Esophagus (tissue), 2 donors: ENCODE data around the gene HBQ1. TPM values are rescaled to one million over a fixed set of nuclear protein-coding genes. Genes with fewer than 3 reads are reported as not detected.
"Not testable (repeated sequence)": the region's sequence is repeated elsewhere in the genome, so short reads cannot be mapped to it uniquely, and the experiment has no call there.

ENCODE experiments used
- H3K27ac ChIP-seq, 2 donors: one replicate each; pipeline ENCODE4 v1.5.1; 2013; ENCODE audit warnings: low read depth in 2 of 2, mild to moderate bottlenecking in 2 of 2, inconsistent platforms in 1 of 2, low read length in 1 of 2, moderate library complexity in 1 of 2
- H3K27me3 ChIP-seq, 2 donors: one replicate each; pipeline ENCODE4 v1.6.1; 2013; ENCODE audit warnings: low read length in 2 of 2, control low read depth in 1 of 2, mild to moderate bottlenecking in 1 of 2; ENCODE audit not compliant: insufficient read depth in 2 of 2, control insufficient read depth in 1 of 2
- H3K36me3 ChIP-seq, 2 donors: one replicate each; pipeline ENCODE4 v1.6.1; 2013; ENCODE audit warnings: low read length in 1 of 2; ENCODE audit not compliant: control insufficient read depth in 2 of 2, insufficient read depth in 2 of 2
- H3K4me1 ChIP-seq, 2 donors: one replicate each; pipeline ENCODE4 v1.6.1; 2013; ENCODE audit warnings: low read length in 1 of 2; ENCODE audit not compliant: control insufficient read depth in 2 of 2, insufficient read depth in 2 of 2
- H3K4me3 ChIP-seq, 2 donors: one replicate each; pipeline ENCODE4 v1.5.1; 2013; ENCODE audit warnings: low read length in 2 of 2, mild to moderate bottlenecking in 2 of 2, low read depth in 1 of 2, moderate library complexity in 1 of 2
- H3K9me3 ChIP-seq, 2 donors: one replicate each; pipeline ENCODE4 v1.6.1; 2013; ENCODE audit warnings: mild to moderate bottlenecking in 2 of 2, low read depth in 1 of 2, low read length in 1 of 2, moderate library complexity in 1 of 2; ENCODE audit not compliant: control insufficient read depth in 2 of 2, insufficient read depth in 1 of 2
- WGBS, 2 donors: extraction: QIAGEN DNeasy Blood & Tissue Kit; methylation state at CpG; one replicate each; pipeline ENCODE4 v1.1.7; 2013; 5-methylcytosine and 5-hydroxymethylcytosine counted together
- polyA plus RNA-seq, 2 donors: library from polyadenylated mRNA; stranded (reverse); fragments of 200-250 nt; gene quantifications; one replicate each; pipeline ENCODE4 v1.2.3, GENCODE V29; 2013
- donor health status: healthy with polysubstance abuse.
- donor health status: Bipolar disorder and iron deficiency.

The HBQ1 gene
- polyA plus RNA-seq, 2 donors: not detected

GRCh38 chr16:144797-145252, 35.4 kb upstream of the HBQ1 start:
- no peaks in the 10 kb centered on the region for H3K9me3 ChIP-seq

GRCh38 chr16:146646-147045, 33.6 kb upstream of the HBQ1 start:
- H3K27me3 ChIP-seq: peaks cover 0 to 2% of the 10 kb centered on the region in 2 donors
- H3K27ac ChIP-seq: no peak overlapping the region
- H3K9me3 ChIP-seq: no peaks in the 10 kb centered on the region
- H3K36me3 ChIP-seq: no peaks in the 10 kb centered on the region
- H3K4me3 ChIP-seq: no peak overlapping the region
- peaks cover 0 to 2% of the 10 kb centered on the region in 2 donors for H3K4me1 ChIP-seq
- WGBS, 2 donors: 86 to 91% methylated on average over 2 of the region's 2 CpGs

More at GRCh38 chr16:144797-145252, 35.4 kb upstream of the HBQ1 start:
- peaks cover 0 to 2% of the 10 kb centered on the region in 2 donors for H3K27me3 ChIP-seq
- no peak overlapping the region for H3K27ac ChIP-seq
- H3K4me3 ChIP-seq: no peak overlapping the region
- H3K36me3 ChIP-seq: no peaks in the 10 kb centered on the region
- 88 to 89% methylated on average over 14 of the region's 14 CpGs for WGBS, 2 donors
- peaks cover 0 to 2% of the 10 kb centered on the region in 2 donors for H3K4me1 ChIP-seq

DNA sequence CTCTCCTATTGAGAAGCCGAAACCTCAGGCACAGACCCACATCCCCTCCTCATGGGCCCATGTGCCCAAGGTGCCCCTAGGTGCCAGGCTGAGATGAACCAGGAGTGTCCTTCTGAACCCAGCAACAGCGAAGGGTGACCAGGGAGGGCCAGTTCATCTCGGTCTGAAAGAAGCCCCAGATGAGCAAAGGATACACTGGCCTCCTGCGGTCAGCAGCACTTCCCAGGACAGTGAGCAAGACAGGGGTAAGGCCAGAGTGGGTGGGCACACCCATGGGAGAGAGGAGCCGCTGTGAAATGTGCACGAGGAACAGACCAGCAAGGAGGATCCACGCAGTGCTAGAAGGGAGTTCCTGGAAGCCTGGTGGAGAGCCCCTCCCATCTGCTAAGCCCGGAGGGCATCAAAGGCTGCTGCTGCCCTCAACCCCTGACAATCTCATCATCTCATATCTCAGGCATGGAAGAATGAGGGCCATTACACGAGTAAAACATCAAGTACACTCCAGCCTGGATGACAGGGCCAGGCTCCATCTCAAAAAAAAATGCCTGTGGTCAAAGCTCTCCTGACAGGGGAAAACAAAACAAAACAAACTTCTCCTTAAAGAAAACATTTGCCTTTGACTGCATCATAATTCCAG, 31.1 kb upstream of the HBQ1 start:
- no peaks in the 10 kb centered on the region for H3K9me3 ChIP-seq
- no peak overlapping the region for H3K27ac ChIP-seq
- no peak overlapping the region for H3K4me3 ChIP-seq
- H3K27me3 ChIP-seq: peaks cover 0 to 2% of the 10 kb centered on the region in 2 donors
- H3K4me1 ChIP-seq: peaks cover 0 to 2% of the 10 kb centered on the region in 2 donors
- WGBS, 2 donors: 39 to 43% methylated on average over 9 of the region's 9 CpGs
- H3K36me3 ChIP-seq: no peaks in the 10 kb centered on the region

DNA sequence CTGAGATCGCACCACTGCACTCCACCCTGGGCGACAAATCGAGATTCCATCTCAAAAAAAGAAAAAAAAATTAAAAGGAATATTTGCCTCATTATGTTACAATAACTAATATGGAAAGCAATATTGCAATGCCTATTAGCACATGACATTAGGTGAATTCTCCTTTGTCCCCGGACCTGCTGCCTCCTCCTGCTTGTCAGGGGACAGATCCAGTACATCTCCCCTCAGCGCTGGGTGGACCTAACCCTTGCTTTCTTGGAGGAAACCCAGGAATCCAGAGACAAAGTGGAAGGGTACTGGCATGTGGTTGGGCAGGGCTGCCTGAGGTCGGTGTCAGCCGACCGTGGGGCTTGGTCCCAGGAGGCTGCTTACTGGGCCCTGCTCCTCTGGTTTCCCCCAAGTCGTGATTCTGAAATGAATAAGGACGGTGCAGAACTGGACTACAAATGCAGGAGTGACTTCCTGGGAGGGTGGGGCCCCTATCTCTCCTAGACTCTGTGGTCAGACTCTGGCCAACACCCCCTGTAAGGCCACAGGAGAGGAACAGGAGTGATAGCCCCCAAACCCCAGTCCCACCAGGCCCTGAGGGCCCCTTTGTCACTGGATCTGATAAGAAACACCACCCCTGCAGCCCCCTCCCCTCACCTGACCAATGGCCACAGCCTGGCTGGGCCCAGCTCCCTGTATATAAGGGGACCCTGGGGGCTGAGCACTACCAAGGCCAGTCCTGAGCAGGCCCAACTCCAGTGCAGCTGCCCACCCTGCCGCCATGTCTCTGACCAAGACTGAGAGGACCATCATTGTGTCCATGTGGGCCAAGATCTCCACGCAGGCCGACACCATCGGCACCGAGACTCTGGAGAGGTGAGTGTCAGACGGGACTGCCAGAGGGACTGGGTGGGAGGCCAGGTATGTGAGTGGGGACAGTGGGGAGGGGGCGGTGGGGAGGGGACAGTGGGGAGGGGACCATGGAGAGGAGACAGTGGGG, 27.8 kb upstream of the HBQ1 start, which contains the start of gene HBZ:
Gene HBZ (plus strand): TSS at position 504 of the 988 bp plus-strand sequence. CDS start 266 bp downstream, at position 770.
- Histone ChIP-seq H3K4me3 (no peak within 1 kb of the TSS), H3K4me1 (peaks cover 0 to 6% of the 10 kb centered on the region in 2 donors), H3K27ac (no peak within 1 kb of the TSS), H3K27me3 (no peaks in the 10 kb centered on the region), H3K36me3 (no peaks in the 10 kb centered on the region), H3K9me3 (no peaks in the 10 kb centered on the region)
- WGBS, 2 donors: 77% methylated on average over 17 of the region's 17 CpGs

- not testable (repeated sequence) for H3K9me3 ChIP-seq, H3K27me3 ChIP-seq
- 48 to 50% methylated on average over 4 of the region's 6 CpGs for WGBS, 2 donors
Observed at GRCh38 chr16:153129-153521, 27.1 kb upstream of the HBQ1 start.

GRCh38 chr16:153550-154216, 26.6 kb upstream of the HBQ1 start:
- H3K9me3 ChIP-seq, H3K36me3 ChIP-seq, H3K27me3 ChIP-seq, H3K4me3 ChIP-seq, H3K4me1 ChIP-seq, H3K27ac ChIP-seq: not testable (repeated sequence)
- WGBS, 2 donors: 1% methylated on average over 19 of the region's 74 CpGs; no CpG with 5 or more reads in 1 of the 2 donors

More at GRCh38 chr16:153129-153521, 27.1 kb upstream of the HBQ1 start:
- H3K4me1 ChIP-seq, H3K27ac ChIP-seq, H3K4me3 ChIP-seq, H3K36me3 ChIP-seq: not testable (repeated sequence)

- H3K4me1 ChIP-seq: peaks cover 0 to 4% of the 10 kb centered on the region in 2 donors
- peak overlapping the region in 1 of 2 donors; percentile 14 for H3K4me3 ChIP-seq
- no peaks in the 10 kb centered on the region for H3K36me3 ChIP-seq
- no peaks in the 10 kb centered on the region for H3K27me3 ChIP-seq
- 3 to 5% methylated on average over 39 to 58 of the region's 59 CpGs for WGBS, 2 donors
- no peak overlapping the region for H3K27ac ChIP-seq
- no peaks in the 10 kb centered on the region for H3K9me3 ChIP-seq
Observed at GRCh38 chr16:154217-155030, 25.8 kb upstream of the HBQ1 start.

DNA sequence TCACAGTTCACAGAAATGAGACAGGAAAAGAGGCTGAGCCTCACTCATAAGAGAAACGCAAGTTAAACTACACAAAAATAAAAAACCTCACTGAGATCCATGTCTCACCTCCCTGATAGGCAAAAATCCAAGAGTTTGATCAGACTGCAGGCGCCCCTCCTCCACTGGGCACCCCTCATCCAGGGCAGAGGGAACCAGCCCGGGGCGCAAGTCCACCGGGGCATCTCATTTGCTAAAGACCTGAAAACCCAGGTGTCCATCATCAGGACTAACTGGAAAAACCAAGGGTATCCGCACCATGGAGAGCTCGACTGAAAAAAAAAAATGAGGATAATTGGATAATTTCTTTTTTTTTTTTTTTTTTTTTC, 25.2 kb upstream of the HBQ1 start:
- 62 to 66% methylated on average over 7 of the region's 7 CpGs for WGBS, 2 donors

More for the DNA sequence above, 25.2 kb upstream of the HBQ1 start:
- H3K9me3 ChIP-seq: no peaks in the 10 kb centered on the region
- H3K36me3 ChIP-seq: no peaks in the 10 kb centered on the region
- no peak overlapping the region for H3K27ac ChIP-seq
- H3K27me3 ChIP-seq: no peaks in the 10 kb centered on the region
- H3K4me1 ChIP-seq: peaks cover 0 to 4% of the 10 kb centered on the region in 2 donors
- no peak overlapping the region for H3K4me3 ChIP-seq
